NCI-H2196 treated with DMSO at 0.1 percent for 48 hours (cell line): ENCODE results near the gene ALDH1L1.

ENCODE experiments used
- DNase-seq: peaks from one replicate; lab custom pipeline; 2025; ENCODE audit not compliant: unreplicated experiment; lab: John Stamatoyannopoulos, UW

Gene ALDH1L1

GRCh38 chr3:126197343-126197742 lies 17.0 kb upstream of the ALDH1L1 start:
- DNase-seq: no peak

GRCh38 chr3:126194713-126195305 lies 14.4 kb upstream of the ALDH1L1 start:
- DNase-seq: no peak

- no peak for DNase-seq
Measured at GRCh38 chr3:126191246-126191645, 10.9 kb upstream of the ALDH1L1 start.

- no peak for DNase-seq
Measured at GRCh38 chr3:126187920-126188319, 7.5 kb upstream of the ALDH1L1 start.

GRCh38 chr3:126186749-126187148 lies 6.4 kb upstream of the ALDH1L1 start:
- no peak for DNase-seq

GRCh38 chr3:126186271-126186670 lies 5.9 kb upstream of the ALDH1L1 start:
- no peak for DNase-seq

GRCh38 chr3:126184465-126185000 lies 4.1 kb upstream of the ALDH1L1 start:
- DNase-seq: no peak

- no peak for DNase-seq
Measured at GRCh38 chr3:126181398-126181725, 976 bp upstream of the ALDH1L1 start.

- no peak for DNase-seq
Measured at GRCh38 chr3:126179825-126180476, 435 bp downstream of the ALDH1L1 start.

- DNase-seq: no peak
Measured at GRCh38 chr3:126170073-126170777, 10.2 kb downstream of the ALDH1L1 start.

- DNase-seq: no peak
Measured at GRCh38 chr3:126167566-126167965, 12.8 kb downstream of the ALDH1L1 start.

GRCh38 chr3:126166009-126166408 lies 14.4 kb downstream of the ALDH1L1 start:
- no peak for DNase-seq

GRCh38 chr3:126161309-126161708 lies 19.1 kb downstream of the ALDH1L1 start:
- no peak for DNase-seq

GRCh38 chr3:126160243-126161210 lies 19.9 kb downstream of the ALDH1L1 start:
- no peak for DNase-seq

- DNase-seq: no peak
Measured at GRCh38 chr3:126159476-126159875, 20.9 kb downstream of the ALDH1L1 start.

GRCh38 chr3:126158912-126159454 lies 21.4 kb downstream of the ALDH1L1 start:
- no peak for DNase-seq

GRCh38 chr3:126158016-126158911 lies 22.1 kb downstream of the ALDH1L1 start:
- no peak for DNase-seq

- DNase-seq: no peak
Measured at GRCh38 chr3:126157083-126157768, 23.2 kb downstream of the ALDH1L1 start.

GRCh38 chr3:126156468-126156867 lies 23.9 kb downstream of the ALDH1L1 start:
- DNase-seq: no peak
